ENCODE results near the gene GLT1D1. TPM values are rescaled to one million over a fixed set of nuclear protein-coding genes. Genes with fewer than 3 reads are reported as not detected.

Gene GLT1D1
- total and polyA plus RNA-seq, 10 donors = 0.41 to 41.4 (median 13.9) TPM

DNA sequence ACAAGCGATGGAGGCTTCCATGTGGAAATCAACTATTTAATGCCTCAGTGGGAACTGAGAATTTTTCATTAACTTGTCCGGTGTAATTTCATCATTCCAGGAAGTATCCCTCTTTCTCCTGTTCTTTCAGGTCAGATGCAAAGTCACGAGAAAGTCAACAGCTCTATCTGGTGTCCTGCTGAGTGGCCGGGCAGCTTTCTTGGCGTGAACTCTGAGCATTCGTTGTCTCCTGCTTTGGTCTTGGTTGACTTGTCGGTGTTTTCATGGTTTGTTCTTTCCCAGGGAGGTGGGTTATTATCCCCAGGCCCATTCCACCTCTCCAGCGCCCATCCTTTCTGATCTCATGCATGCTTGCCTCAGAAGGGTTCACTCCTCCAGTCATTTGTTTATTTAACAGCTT is 149.1 kb downstream of the GLT1D1 start:
- Histone ChIP-seq H3K27me3 (replicated peaks in 1 of 7) (peaks cover 0 to 15% (median 0%) of the 10 kb centered on the region in 7 donors), H3K36me3 (no peaks in the 10 kb centered on the region), H3K27ac (no peak overlapping the region), H3K9me3 (peaks cover 0 to 17% (median 15%) of the 10 kb centered on the region in 8 donors), H3K4me1 (no peaks in the 10 kb centered on the region), H3K4me3 (no peak overlapping the region)
- WGBS, 5 donors = 67 to 78% (median 69%) methylated on average over 8 of the region's 8 CpGs
- intact Hi-C loops (cut with DNase I; ENCODE audit: low total_unique reads) = no loop called here
- TF ChIP-seq POLR2AphosphoS5 (IDR thresholded peaks at IDR 0.05) (no peak), POLR2A (IDR thresholded peaks at IDR 0.05) (no peak)
- TF ChIP-seq, protein P1, sequence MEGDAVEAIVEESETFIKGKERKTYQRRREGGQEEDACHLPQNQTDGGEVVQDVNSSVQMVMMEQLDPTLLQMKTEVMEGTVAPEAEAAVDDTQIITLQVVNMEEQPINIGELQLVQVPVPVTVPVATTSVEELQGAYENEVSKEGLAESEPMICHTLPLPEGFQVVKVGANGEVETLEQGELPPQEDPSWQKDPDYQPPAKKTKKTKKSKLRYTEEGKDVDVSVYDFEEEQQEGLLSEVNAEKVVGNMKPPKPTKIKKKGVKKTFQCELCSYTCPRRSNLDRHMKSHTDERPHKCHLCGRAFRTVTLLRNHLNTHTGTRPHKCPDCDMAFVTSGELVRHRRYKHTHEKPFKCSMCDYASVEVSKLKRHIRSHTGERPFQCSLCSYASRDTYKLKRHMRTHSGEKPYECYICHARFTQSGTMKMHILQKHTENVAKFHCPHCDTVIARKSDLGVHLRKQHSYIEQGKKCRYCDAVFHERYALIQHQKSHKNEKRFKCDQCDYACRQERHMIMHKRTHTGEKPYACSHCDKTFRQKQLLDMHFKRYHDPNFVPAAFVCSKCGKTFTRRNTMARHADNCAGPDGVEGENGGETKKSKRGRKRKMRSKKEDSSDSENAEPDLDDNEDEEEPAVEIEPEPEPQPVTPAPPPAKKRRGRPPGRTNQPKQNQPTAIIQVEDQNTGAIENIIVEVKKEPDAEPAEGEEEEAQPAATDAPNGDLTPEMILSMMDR (IDR thresholded peaks at IDR 0.05 in 8 of 11, conservative IDR thresholded peaks at IDR 0.05 in 3 of 11) = no peak
- DNase-seq = no peak

DNA sequence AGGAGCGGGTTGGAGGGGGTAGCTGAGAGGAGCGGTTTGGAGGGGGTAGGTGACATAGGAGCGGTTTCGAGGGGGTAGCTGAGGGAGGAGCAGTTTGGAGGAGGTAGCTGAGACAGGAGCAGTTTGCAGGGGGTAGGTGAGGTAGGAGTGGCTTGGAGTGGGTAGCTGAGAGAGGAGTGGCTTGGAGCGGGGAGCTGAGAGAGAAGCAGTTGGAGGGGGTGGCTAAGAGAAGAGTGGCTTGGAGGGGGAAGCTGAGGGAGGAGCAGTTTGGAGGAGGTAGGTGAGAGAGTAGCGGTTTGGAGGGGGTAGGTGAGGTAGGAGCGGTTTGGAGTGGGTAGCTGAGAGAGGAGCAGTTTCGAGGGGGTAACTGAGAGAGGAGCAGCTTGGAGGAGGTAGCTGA is 152.1 kb downstream of the GLT1D1 start:
- Histone ChIP-seq H3K27me3 (replicated peaks in 1 of 7) (peaks cover 0 to 3% (median 0%) of the 10 kb centered on the region in 7 donors), H3K27ac (no peak overlapping the region), H3K4me1 (no peaks in the 10 kb centered on the region), H3K9me3 (no peaks in the 10 kb centered on the region), H3K4me3 (no peak overlapping the region), H3K36me3 (no peaks in the 10 kb centered on the region)
- no peak for DNase-seq
- TF ChIP-seq, protein P1 (IDR thresholded peaks at IDR 0.05 in 8 of 11, conservative IDR thresholded peaks at IDR 0.05 in 3 of 11) = no peak
- TF ChIP-seq POLR2A (IDR thresholded peaks at IDR 0.05) = no peak
- no peak for TF ChIP-seq POLR2AphosphoS5 (IDR thresholded peaks at IDR 0.05)
- WGBS, 5 donors = 78 to 92% (median 86%) methylated on average over 7 to 8 of the region's 8 CpGs
- intact Hi-C loops (cut with DNase I; ENCODE audit: low total_unique reads) = no loop called here

DNA sequence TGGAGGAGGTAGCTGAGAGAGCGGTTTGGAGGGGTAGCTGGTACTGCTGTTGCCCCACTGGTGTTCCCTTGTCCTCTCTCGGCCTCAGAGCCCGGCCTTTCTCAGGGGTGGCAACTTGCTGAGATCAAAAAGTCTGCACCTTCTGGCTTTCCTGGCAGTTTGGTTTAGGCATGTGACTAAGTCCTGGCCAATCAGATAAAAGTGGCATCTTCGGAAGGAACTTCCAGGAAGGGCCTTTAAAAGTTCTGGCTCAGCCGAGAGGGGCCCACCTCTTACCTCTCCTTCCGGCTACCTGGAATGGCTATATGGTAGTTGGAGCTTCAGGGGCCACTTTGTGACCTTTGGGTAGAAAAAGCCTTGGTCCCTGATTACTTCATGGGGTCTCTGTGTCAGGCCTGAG is 152.6 kb downstream of the GLT1D1 start:
- no peaks in the 10 kb centered on the region for H3K27me3 ChIP-seq (replicated peaks in 1 of 7)
- intact Hi-C loops (cut with DNase I; ENCODE audit: low total_unique reads) = no loop called here
- no peak overlapping the region for H3K27ac ChIP-seq
- no peak for DNase-seq
- H3K4me1 ChIP-seq = no peaks in the 10 kb centered on the region
- 78 to 91% (median 85%) methylated on average over 6 of the region's 6 CpGs for WGBS, 5 donors
- H3K36me3 ChIP-seq = no peaks in the 10 kb centered on the region
- TF ChIP-seq POLR2A (IDR thresholded peaks at IDR 0.05) (no peak), POLR2AphosphoS5 (IDR thresholded peaks at IDR 0.05) (no peak)
- TF ChIP-seq, protein P1 (IDR thresholded peaks at IDR 0.05 in 8 of 11, conservative IDR thresholded peaks at IDR 0.05 in 3 of 11) = no peak
- H3K4me3 ChIP-seq = no peak overlapping the region
- H3K9me3 ChIP-seq = no peaks in the 10 kb centered on the region

DNA sequence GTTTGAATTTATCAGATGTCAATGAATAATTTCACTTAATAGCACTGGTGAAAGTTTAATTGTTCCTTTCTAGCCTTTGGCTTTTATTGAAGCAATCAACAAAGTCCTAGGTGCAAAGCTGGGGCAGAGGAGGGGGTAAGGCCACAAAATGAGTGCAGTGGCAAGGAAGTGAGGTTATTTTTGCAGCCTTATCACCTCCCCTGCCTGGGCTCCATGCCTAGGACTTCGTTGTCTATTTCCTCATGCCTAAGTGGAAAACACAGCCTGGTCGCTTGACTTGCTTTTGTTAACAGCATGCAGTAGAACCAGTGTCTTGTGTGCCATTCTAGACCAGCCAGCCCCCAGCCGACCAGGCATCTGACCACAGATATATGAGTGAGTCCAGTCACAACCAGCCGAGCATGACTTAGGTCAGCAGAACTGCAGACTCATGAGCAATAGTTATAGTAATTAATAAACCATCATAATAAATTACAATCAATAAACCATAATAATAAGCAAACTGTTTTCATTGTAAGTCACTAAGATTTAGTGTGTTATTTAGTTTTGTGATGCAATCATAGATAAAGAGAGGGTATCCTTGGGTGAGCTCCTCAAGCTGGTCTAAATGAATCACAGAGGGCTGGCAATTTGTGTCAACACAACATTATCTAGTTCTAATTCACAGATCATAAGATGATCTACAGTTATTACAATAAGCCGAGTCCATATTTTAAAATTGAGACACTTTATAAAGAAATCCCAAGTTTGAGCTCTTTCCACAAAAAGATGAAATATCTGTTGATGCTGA is 156.8 kb downstream of the GLT1D1 start:
- H3K27me3 ChIP-seq (replicated peaks in 1 of 7) = peaks cover 0 to 9% (median 0%) of the 10 kb centered on the region in 7 donors
- no peaks in the 10 kb centered on the region for H3K9me3 ChIP-seq
- H3K27ac ChIP-seq = no peak overlapping the region
- intact Hi-C loops (cut with DNase I; ENCODE audit: low total_unique reads) = no loop called here
- TF ChIP-seq POLR2A (IDR thresholded peaks at IDR 0.05) = no peak
- TF ChIP-seq POLR2AphosphoS5 (IDR thresholded peaks at IDR 0.05) = no peak
- TF ChIP-seq, protein P1 (IDR thresholded peaks at IDR 0.05 in 8 of 11, conservative IDR thresholded peaks at IDR 0.05 in 3 of 11) = no peak
- no peaks in the 10 kb centered on the region for H3K36me3 ChIP-seq
- WGBS, 5 donors = 56 to 68% (median 65%) methylated on average over 4 to 5 of the region's 5 CpGs
- H3K4me3 ChIP-seq = no peak overlapping the region
- H3K4me1 ChIP-seq = no peaks in the 10 kb centered on the region
- no peak for DNase-seq

Measured in spleen (tissue), 11 donors.